Neutrophil (primary cell): ENCODE results near the gene FUNDC1.
A peak's percentile ranks its signal among the peaks of the same experiment; 100 is the strongest.

Experiments
- H3K27ac ChIP-seq: fragments of 200-600 bp; sonication (generic); 2 replicates; pipeline ENCODE4 v1.5.1; 2016; ENCODE audit warnings: mild to moderate bottlenecking, moderate library complexity
- H3K27me3 ChIP-seq: fragments of 200-600 bp; sonication (generic); 2 replicates; pipeline ENCODE4 v1.6.0; 2016; ENCODE audit warnings: mild to moderate bottlenecking
- H3K36me3 ChIP-seq: fragments of 200-600 bp; sonication (generic); 2 replicates; pipeline ENCODE4 v1.5.1; 2017
- H3K4me1 ChIP-seq, 2 experiments: fragments of 200-600 bp in 1 of 2; sonication (generic) in 1 of 2; 1 replicate in 1 of 2; 2 replicates in 1 of 2; pipeline versions ENCODE4 v1.5.1 to v1.6.1; 2013 to 2016; ENCODE audit warnings: low read depth in 1 of 2, low read length in 1 of 2, mild to moderate bottlenecking in 1 of 2, moderate library complexity in 1 of 2; ENCODE audit not compliant: control insufficient read depth in 1 of 2, insufficient read depth in 1 of 2
- H3K4me3 ChIP-seq, 2 experiments: fragments of 200-600 bp in 1 of 2; sonication (generic) in 1 of 2; 1 replicate in 1 of 2; 2 replicates in 1 of 2; pipeline ENCODE4 v1.5.1; 2013 to 2016; ENCODE audit warnings: low read depth in 1 of 2, low read length in 1 of 2, mild to moderate bottlenecking in 1 of 2, moderate library complexity in 1 of 2
- H3K9me3 ChIP-seq: fragments of 200-600 bp; sonication (generic); 2 replicates; pipeline ENCODE4 v1.5.1; 2016
- TF ChIP-seq, protein P1 (sequence below): fragments of 200-600 bp; sonication (generic); IDR thresholded peaks from 2 replicates; pipeline ENCODE4 v1.5.1; 2016; ENCODE audit warnings: antibody characterized with exemption

FUNDC1 gene, protein sequence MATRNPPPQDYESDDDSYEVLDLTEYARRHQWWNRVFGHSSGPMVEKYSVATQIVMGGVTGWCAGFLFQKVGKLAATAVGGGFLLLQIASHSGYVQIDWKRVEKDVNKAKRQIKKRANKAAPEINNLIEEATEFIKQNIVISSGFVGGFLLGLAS

DNA sequence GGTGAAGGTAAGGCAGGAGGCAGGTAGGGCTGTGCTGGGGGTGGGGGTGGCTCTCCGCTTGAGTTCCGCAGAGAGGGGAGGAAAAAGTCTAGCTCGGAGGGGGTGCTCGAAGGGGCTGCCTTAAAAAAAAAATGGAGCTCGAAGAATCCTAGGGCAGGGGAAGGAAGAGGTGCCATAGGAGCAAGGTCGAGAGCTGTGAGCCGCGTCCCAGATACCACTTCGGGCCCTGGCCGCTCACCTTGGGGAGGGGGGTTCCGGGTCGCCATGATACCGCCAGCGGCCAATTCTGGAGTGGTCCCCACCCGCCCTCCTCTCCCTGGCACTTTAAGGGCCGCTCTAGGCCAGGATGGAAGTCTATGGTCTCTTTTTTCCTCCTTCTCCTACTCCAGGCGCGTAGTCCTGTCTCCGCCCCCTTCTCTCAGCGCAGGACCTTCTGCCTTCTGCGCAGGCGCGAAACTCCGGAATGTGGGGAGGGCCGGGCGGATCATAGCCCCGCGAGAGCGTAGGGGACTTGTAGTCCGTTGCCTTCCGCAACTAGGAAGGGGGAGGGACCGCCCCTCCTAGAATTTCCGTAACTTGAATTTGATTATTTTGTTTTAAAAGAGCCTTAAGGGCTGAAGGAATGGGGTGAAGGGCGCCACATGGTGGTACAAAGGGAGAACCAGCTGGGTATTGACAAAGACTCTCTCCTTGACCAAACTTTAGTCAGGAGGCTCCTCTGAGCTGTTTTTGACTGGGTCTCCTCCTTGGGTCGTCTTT, at the start of gene FUNDC1:
Gene FUNDC1, minus strand, starts transcription at position 293 of the 759 bp plus-strand sequence. Its CDS starts 27 bp downstream, at position 266.
- H3K4me1 ChIP-seq: peaks cover 13 to 24% of the 10 kb centered on the region in 2 experiments
- peak within 1 kb of the TSS; percentile 64 to 78 for H3K4me3 ChIP-seq
- no peaks in the 10 kb centered on the region for H3K36me3 ChIP-seq
- peak within 1 kb of the TSS; percentile 63 for H3K27ac ChIP-seq
- no peaks in the 10 kb centered on the region for H3K9me3 ChIP-seq
- TF ChIP-seq, protein P1, sequence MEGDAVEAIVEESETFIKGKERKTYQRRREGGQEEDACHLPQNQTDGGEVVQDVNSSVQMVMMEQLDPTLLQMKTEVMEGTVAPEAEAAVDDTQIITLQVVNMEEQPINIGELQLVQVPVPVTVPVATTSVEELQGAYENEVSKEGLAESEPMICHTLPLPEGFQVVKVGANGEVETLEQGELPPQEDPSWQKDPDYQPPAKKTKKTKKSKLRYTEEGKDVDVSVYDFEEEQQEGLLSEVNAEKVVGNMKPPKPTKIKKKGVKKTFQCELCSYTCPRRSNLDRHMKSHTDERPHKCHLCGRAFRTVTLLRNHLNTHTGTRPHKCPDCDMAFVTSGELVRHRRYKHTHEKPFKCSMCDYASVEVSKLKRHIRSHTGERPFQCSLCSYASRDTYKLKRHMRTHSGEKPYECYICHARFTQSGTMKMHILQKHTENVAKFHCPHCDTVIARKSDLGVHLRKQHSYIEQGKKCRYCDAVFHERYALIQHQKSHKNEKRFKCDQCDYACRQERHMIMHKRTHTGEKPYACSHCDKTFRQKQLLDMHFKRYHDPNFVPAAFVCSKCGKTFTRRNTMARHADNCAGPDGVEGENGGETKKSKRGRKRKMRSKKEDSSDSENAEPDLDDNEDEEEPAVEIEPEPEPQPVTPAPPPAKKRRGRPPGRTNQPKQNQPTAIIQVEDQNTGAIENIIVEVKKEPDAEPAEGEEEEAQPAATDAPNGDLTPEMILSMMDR: peak; percentile 45
- H3K27me3 ChIP-seq: no peaks in the 10 kb centered on the region

DNA sequence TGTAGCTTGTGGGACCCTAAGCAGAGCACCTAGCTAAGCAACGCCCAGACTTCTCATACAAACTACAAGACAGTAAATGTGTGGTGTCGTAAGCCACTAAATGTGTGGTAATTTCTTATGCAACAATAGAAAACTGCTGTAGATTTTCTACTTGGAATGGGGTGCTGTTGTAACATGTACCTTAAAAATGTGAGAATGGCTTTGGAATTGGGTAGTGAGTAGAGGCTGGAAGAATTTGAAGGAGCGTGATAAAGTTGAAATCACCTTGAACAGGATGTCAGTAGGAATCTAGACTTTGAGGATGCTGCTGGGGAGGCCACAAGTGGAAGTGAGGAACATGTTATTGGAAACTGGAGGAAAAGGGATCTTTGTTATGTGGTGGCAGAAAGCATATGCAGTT, 43.2 kb upstream of the FUNDC1 start:
- Histone ChIP-seq H3K9me3 (no peaks in the 10 kb centered on the region), H3K36me3 (no peaks in the 10 kb centered on the region), H3K4me3 (no peak overlapping the region), H3K4me1 (peaks cover 10 to 14% of the 10 kb centered on the region in 2 experiments), H3K27me3 (no peaks in the 10 kb centered on the region), H3K27ac (peak overlapping the region; percentile 23)
- TF ChIP-seq, protein P1: no peak

DNA sequence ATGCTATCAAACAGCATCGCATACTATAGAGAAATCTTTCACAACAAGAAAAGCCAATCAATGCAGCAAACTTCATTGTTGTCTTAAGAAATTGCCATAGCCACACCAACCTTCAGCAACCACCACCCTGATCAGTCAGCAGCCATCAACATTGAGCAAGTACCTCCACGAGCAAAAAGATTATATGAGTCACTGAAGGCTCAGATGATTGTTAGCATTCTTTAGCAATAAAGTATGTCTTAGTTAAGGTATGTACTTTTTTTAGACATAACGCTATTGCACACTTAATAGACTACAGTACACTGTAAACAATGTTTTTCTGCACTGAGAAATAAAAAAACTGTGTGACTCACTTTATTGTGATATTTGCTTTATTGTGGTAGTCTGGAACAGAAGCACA, 37.8 kb upstream of the FUNDC1 start:
- Histone ChIP-seq H3K36me3 (no peaks in the 10 kb centered on the region), H3K9me3 (no peaks in the 10 kb centered on the region), H3K27me3 (no peaks in the 10 kb centered on the region), H3K27ac (no peak overlapping the region), H3K4me3 (no peak overlapping the region), H3K4me1 (peaks cover 2 to 5% of the 10 kb centered on the region in 2 experiments)
- TF ChIP-seq, protein P1: no peak

DNA sequence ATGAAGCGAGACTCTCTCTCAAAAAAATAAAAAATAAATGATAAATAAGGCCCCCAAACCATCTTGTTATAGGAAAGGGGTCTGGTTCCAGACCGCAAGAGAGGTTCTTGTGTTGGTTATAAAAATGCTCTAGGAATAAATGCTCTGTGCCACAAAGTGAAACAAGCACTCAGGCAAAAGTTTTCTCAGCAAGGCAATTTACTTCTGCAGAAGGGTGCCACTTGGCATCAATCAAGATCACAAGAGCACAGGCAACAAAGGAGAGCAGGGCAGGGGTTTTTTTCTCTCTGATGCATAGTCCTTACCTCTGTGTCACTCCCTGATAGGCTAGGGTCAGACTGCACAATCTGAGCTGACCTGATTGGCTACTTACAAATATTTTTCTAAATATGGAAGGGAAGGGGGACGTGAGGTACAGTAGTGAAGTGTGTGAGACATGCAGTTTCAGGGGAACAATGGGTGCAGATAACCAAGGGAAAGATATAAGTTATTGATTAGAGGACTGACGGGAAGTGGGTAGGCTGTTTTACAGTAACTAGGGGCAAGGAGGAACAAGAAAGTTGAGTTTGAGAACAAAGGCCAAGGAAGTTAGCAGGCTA, 29.8 kb upstream of the FUNDC1 start:
- Histone ChIP-seq H3K4me1 (no peaks in the 10 kb centered on the region), H3K27me3 (no peaks in the 10 kb centered on the region), H3K9me3 (no peaks in the 10 kb centered on the region), H3K4me3 (no peak overlapping the region), H3K36me3 (no peaks in the 10 kb centered on the region), H3K27ac (no peak overlapping the region)
- TF ChIP-seq, protein P1: no peak

DNA sequence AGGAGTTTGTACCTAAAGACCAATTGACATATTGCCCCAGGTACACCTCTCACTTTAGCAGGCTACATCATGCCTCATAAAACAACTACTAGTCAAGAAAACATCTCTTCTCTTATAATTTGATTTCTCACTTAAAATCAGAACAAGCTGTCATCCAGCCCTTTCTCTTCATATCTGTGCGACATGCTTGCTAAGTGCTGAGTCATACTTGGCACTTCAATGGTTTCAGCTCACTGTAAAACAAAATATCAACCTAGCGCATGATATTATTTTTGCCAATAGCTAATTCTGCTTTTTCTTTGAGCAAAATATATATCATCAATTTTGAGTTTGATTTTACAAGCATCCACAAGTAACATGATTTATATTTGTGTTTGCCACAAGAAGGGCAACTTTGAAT, 27.9 kb upstream of the FUNDC1 start:
- Histone ChIP-seq H3K9me3 (no peaks in the 10 kb centered on the region), H3K36me3 (no peaks in the 10 kb centered on the region), H3K27me3 (no peaks in the 10 kb centered on the region), H3K4me3 (no peak overlapping the region), H3K27ac (no peak overlapping the region), H3K4me1 (no peaks in the 10 kb centered on the region)
- TF ChIP-seq, protein P1: no peak
